HG02588 (cell line): ENCODE data around the gene DHDH.

Experiments
- ATAC-seq: cut with Tn5 transposase; IDR thresholded peaks from one replicate; pipeline ENCODE4 v1.9.1; 2021; ENCODE audit warnings: mild to moderate bottlenecking, moderate library complexity; ENCODE audit not compliant: unreplicated experiment

DHDH gene

GRCh38 chr19:48991011-48991609 lies 57.6 kb downstream of the DHDH start:
- ATAC-seq, result no peak

GRCh38 chr19:48991873-48992580 lies 58.5 kb downstream of the DHDH start:
- ATAC-seq, result no peak

- no peak for ATAC-seq
These were observed 59.2 kb downstream of the DHDH start for GRCh38 chr19:48992581-48993174.

GRCh38 chr19:48993175-48994034 lies 59.9 kb downstream of the DHDH start, which contains the start of the genes GYS1 and RUVBL2:
GYS1 (minus strand) TSS chr19:48993309; CDS start chr19:48993112, 197 bp downstream.
RUVBL2 (plus strand) TSS chr19:48993887; CDS start chr19:48993912, 25 bp downstream.
- ATAC-seq, result peak; percentile 84

- no peak for ATAC-seq
These were observed 60.5 kb downstream of the DHDH start for GRCh38 chr19:48994035-48994386.
